Type B pancreatic cell (in vitro differentiated cells): Measurements from ENCODE around the gene SAP30. TPM values are rescaled to one million over a fixed set of nuclear protein-coding genes. Genes with fewer than 3 reads are reported as not detected.

Experiments used
- DNase-seq: peaks from one replicate; pipeline ENCODE4 v3.0.0; 2021; ENCODE audit warnings: mixed read lengths; ENCODE audit not compliant: unreplicated experiment; ENCODE audit errors: extremely low spot score
- H3K27ac Mint-ChIP-seq: 2 replicates; pipeline ENCODE4 v1.8.0; 2021; ENCODE audit warnings: mild to moderate bottlenecking, mixed read lengths
- H3K27me3 Mint-ChIP-seq: 2 replicates; pipeline ENCODE4 v1.8.0; 2021; ENCODE audit warnings: mixed read lengths
- H3K36me3 Mint-ChIP-seq: 2 replicates; pipeline ENCODE4 v1.8.0; 2021; ENCODE audit warnings: mixed read lengths
- H3K4me1 Mint-ChIP-seq: one replicate; pipeline ENCODE4 v1.8.0; 2021; ENCODE audit warnings: mixed read lengths; ENCODE audit not compliant: unreplicated experiment
- H3K4me3 Mint-ChIP-seq: 2 replicates; pipeline ENCODE4 v1.8.0; 2021; ENCODE audit warnings: mild to moderate bottlenecking, mixed read lengths
- H3K9me3 Mint-ChIP-seq: 2 replicates; pipeline ENCODE4 v1.8.0; 2021; ENCODE audit warnings: mixed read lengths
- total RNA-seq: library from RNA; stranded (reverse); gene quantifications from 2 replicates; pipeline ENCODE4 v1.2.1, GENCODE V29; 2021; ENCODE audit warnings: low replicate concordance
- TF ChIP-seq, protein P1 (sequence below): fragments of 200-600 bp; sonication (generic); conservative IDR thresholded peaks from 2 replicates; pipeline ENCODE4 v1.5.0; 2021; ENCODE audit warnings: antibody characterized with exemption, mild to moderate bottlenecking

SAP30 gene
- total RNA-seq, 1 donor from 2014 or later: 21.3 TPM

DNA sequence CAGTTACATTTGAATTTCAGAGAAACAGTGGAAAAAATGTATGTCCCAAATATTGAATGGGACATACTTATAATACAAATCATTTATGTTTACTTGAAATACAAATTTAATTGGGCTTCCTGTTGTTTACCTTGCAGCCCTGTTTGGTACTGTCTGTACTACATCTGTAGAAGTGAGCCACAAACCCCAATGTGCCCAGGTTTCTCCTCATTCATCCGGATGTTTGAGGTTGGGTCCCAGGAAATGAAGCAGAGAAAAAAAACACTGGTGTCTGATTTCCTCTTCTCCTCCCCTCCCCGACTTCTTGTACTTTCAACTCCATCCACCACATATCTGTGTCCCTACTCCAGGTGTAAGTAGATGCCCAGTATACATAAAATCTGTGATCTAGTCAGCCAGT is 55.3 kb downstream of the SAP30 start:
- no peak for DNase-seq
- no peaks in the 10 kb centered on the region for H3K4me1 Mint-ChIP-seq
- H3K4me3 Mint-ChIP-seq: no peak overlapping the region
- TF ChIP-seq, protein P1, sequence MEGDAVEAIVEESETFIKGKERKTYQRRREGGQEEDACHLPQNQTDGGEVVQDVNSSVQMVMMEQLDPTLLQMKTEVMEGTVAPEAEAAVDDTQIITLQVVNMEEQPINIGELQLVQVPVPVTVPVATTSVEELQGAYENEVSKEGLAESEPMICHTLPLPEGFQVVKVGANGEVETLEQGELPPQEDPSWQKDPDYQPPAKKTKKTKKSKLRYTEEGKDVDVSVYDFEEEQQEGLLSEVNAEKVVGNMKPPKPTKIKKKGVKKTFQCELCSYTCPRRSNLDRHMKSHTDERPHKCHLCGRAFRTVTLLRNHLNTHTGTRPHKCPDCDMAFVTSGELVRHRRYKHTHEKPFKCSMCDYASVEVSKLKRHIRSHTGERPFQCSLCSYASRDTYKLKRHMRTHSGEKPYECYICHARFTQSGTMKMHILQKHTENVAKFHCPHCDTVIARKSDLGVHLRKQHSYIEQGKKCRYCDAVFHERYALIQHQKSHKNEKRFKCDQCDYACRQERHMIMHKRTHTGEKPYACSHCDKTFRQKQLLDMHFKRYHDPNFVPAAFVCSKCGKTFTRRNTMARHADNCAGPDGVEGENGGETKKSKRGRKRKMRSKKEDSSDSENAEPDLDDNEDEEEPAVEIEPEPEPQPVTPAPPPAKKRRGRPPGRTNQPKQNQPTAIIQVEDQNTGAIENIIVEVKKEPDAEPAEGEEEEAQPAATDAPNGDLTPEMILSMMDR: no peak
- peaks cover 3% of the 10 kb centered on the region for H3K36me3 Mint-ChIP-seq
- H3K27ac Mint-ChIP-seq: no peak overlapping the region
- H3K27me3 Mint-ChIP-seq: no peaks in the 10 kb centered on the region
- H3K9me3 Mint-ChIP-seq: no peaks in the 10 kb centered on the region

Other genes starting within 250 kb of the SAP30 start
- gene GALNT7, start 202.1 kb upstream of the SAP30 start, total RNA-seq: 63.9 and 100 TPM in 2 replicates
- gene HMGB2, start 36.6 kb upstream of the SAP30 start, total RNA-seq: 67.7 and 201 TPM in 2 replicates
- gene SCRG1, start 28.2 kb downstream of the SAP30 start, total RNA-seq: 0.17 TPM in 1 of 2 replicates, not detected in the other
- gene HAND2, start 159.3 kb downstream of the SAP30 start, total RNA-seq: 8.3 and 40.3 TPM in 2 replicates